Sigmoid colon (tissue), 4 donors: ENCODE data around the gene TSPAN18.

ENCODE experiments used
- EP300 ChIP-seq, 4 donors: sonication (generic); formaldehyde crosslinking; IDR thresholded peaks; one replicate each; pipeline ENCODE4 v1.6.1; 2017; ENCODE audit warnings: antibody characterized with exemption in 4 of 4
- POLR2A ChIP-seq, 2 donors: fragments of 450-650 bp; IDR thresholded peaks; one replicate each; pipeline ENCODE4 v1.6.1; 2016; ENCODE audit warnings: antibody characterized with exemption in 2 of 2, mild to moderate bottlenecking in 2 of 2, moderate library complexity in 2 of 2
- POLR2AphosphoS5 ChIP-seq, 4 donors: sonication (generic); formaldehyde crosslinking; IDR thresholded peaks; one replicate each; pipeline ENCODE4 v1.6.1; 2017; ENCODE audit warnings: antibody characterized with exemption in 4 of 4
- TF ChIP-seq, protein P1 (sequence below), 4 experiments: fragments of 450-650 bp in 3 of 4; fragments of 200-600 bp in 1 of 4; IDR thresholded peaks; one replicate each; pipeline ENCODE4 v1.5.1; 2016 to 2019; ENCODE audit warnings: antibody characterized with exemption in 4 of 4, mild to moderate bottlenecking in 3 of 4, moderate library complexity in 2 of 4

DNA sequence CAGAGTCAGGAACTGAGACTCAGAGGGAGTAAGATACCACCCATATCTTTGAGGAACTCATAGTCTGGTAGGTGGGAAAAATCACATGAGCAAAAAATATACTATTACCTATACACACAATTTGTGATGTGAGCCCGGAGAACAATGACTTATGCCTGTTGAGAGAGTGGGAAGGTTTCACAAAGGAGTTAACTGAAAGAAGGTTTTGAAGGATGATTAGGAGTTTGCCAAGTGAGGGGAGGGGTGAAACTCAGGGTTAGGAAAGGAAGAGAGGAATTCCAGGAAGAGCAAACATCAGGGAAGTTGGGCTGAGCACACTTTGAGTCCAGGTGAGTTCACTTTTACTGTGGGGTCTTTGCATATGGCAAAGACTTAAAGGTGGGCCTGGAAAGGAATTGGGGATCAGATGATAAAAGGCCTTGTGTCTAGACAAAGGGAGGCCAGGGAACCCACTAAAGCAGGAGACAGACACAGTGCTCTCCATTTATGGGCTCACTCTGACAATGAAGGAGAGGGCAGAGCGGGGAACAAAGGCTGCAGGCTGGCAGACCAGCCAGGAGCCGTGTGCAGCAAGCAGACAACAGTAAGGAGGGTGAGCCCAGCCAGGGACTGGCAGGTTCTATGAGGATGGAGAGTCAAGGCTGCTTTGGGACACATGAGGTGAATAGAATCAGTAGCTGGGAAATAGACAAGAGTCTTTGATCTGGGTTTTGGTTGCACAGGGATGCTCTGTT lies 33.1 kb downstream of the TSPAN18 start:
- TF ChIP-seq POLR2A (IDR thresholded peaks at IDR 0.05) (no peak), EP300 (IDR thresholded peaks at IDR 0.05) (no peak), POLR2AphosphoS5 (IDR thresholded peaks at IDR 0.05) (no peak)
- TF ChIP-seq, protein P1, sequence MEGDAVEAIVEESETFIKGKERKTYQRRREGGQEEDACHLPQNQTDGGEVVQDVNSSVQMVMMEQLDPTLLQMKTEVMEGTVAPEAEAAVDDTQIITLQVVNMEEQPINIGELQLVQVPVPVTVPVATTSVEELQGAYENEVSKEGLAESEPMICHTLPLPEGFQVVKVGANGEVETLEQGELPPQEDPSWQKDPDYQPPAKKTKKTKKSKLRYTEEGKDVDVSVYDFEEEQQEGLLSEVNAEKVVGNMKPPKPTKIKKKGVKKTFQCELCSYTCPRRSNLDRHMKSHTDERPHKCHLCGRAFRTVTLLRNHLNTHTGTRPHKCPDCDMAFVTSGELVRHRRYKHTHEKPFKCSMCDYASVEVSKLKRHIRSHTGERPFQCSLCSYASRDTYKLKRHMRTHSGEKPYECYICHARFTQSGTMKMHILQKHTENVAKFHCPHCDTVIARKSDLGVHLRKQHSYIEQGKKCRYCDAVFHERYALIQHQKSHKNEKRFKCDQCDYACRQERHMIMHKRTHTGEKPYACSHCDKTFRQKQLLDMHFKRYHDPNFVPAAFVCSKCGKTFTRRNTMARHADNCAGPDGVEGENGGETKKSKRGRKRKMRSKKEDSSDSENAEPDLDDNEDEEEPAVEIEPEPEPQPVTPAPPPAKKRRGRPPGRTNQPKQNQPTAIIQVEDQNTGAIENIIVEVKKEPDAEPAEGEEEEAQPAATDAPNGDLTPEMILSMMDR (IDR thresholded peaks at IDR 0.05): no peak
